ENCODE data around the gene OLFML2B. TPM values are rescaled to one million over a fixed set of nuclear protein-coding genes. Genes with fewer than 3 reads are reported as not detected.

The OLFML2B gene
- total RNA-seq, 1 experiment from 2014 or later: 1.4 TPM

- Mint-ChIP-seq H3K27ac (no peak overlapping the region), H3K9me3 (no peaks in the 10 kb centered on the region; a peak in 1 of 5 replicates), H3K36me3 (ENCODE audit: insufficient read depth in 1 of 3, low read depth in 3 of 3) (no peaks in the 10 kb centered on the region; a peak in 1 of 7 replicates), H3K4me1 (peaks cover 24 to 29% of the 10 kb centered on the region in 2 experiments), H3K27me3 (ENCODE audit: low read depth) (peaks cover 50% of the 10 kb centered on the region), H3K4me3 (peak overlapping the region in 1 of 2 experiments; percentile 31; a peak in 1 of 5 replicates)
- H3K4me1 ChIP-seq (ENCODE audit: insufficient read depth, low read length): no peaks in the 10 kb centered on the region; the same call in 1 of the 2 replicates
- TF ChIP-seq CTCF (conservative IDR thresholded peaks at IDR 0.05): no peak
- H3T11ph ChIP-seq (ENCODE audit: low read length): no peak overlapping the region
- H4K8ac ChIP-seq (replicated peaks; ENCODE audit: insufficient read length, low read depth, low read length): no peak overlapping the region
- no peak for DNase-seq
- no peak overlapping the region for H3K23ac ChIP-seq (ENCODE audit: insufficient read length, low read depth, low read length)
- no peak overlapping the region for H2BK12ac ChIP-seq (ENCODE audit: insufficient read length, low read depth, low read length)
- WGBS (ENCODE audit: extremely low coverage, insufficient read length, low lambda C conversion rate): no CpG with 5 or more reads among the region's 4 CpGs
- H3K4ac ChIP-seq (ENCODE audit: low read depth, low read length): no peak overlapping the region
- peaks cover 11% of the 10 kb centered on the region; the same call in 1 of the 2 replicates for H3K27me3 ChIP-seq (ENCODE audit: insufficient read depth, low read length)
- H3K79me2 ChIP-seq (ENCODE audit: insufficient read depth, low read length): no peaks in the 10 kb centered on the region
- H3K9ac ChIP-seq (ENCODE audit: extremely low read depth, insufficient read length, low read length): no peak overlapping the region
- H2BK15ac ChIP-seq (ENCODE audit: low read depth, low read length): no peak overlapping the region
- H3K14ac ChIP-seq (ENCODE audit: insufficient read depth, low read length): no peak overlapping the region
- H3K79me1 ChIP-seq (ENCODE audit: insufficient read depth, low read depth, low read length, poor library complexity, severe bottlenecking): no peaks in the 10 kb centered on the region
- H4K20me1 ChIP-seq (ENCODE audit: control insufficient read depth, insufficient read depth, insufficient read length): no peaks in the 10 kb centered on the region
- H3K9me3 ChIP-seq (ENCODE audit: control insufficient read depth, low read depth, low read length): no peaks in the 10 kb centered on the region
- no peak overlapping the region for H4K5ac ChIP-seq (ENCODE audit: insufficient read length, low read depth, low read length)
- H2BK20ac ChIP-seq (ENCODE audit: low read depth, low read length, poor library complexity, severe bottlenecking): no peak overlapping the region
- H3K27ac ChIP-seq (ENCODE audit: insufficient read length, low read depth, low read length): no peak overlapping the region
- no peak overlapping the region for H2AK5ac ChIP-seq (ENCODE audit: insufficient read length, low read length)
- H3K4me2 ChIP-seq (ENCODE audit: insufficient read depth, insufficient read length, low read length): no peak overlapping the region
- H3K18ac ChIP-seq (ENCODE audit: insufficient read length, low read depth, low read length): no peak overlapping the region
- no peak overlapping the region for H2BK5ac ChIP-seq (ENCODE audit: insufficient read length, low read length)
- H3K23me2 ChIP-seq (ENCODE audit: insufficient read length, low read depth, low read length, poor library complexity, severe bottlenecking): peaks cover 12% of the 10 kb centered on the region
- no peak overlapping the region for H2AFZ ChIP-seq (ENCODE audit: low read length)
- H2BK120ac ChIP-seq (ENCODE audit: low read depth, low read length, poor library complexity, severe bottlenecking): no peak overlapping the region
- no peak overlapping the region for H4K91ac ChIP-seq (ENCODE audit: insufficient read length, low read depth, low read length)
- no peak overlapping the region for H3K56ac ChIP-seq (ENCODE audit: insufficient read length, low read depth, low read length)
Observed at GRCh38 chr1:162021124-162021523, 2.5 kb downstream of the OLFML2B start.

Data from H9 (cell line).